Fibroblast of the aortic adventitia (primary cell): Measurements from ENCODE around the gene BMAL1. TPM values are rescaled to one million over a fixed set of nuclear protein-coding genes. Genes with fewer than 3 reads are reported as not detected.

ENCODE experiments used
- DNase-seq: peaks from one replicate; pipeline ENCODE4 v3.0.0-alpha.2; 2010; ENCODE audit warnings: low read depth
- H3K4me3 ChIP-seq: 2 replicates; pipeline ENCODE4 v1.5.1; 2011; ENCODE audit warnings: low read depth, mild to moderate bottlenecking, control low read depth, low read length, moderate library complexity
- CTCF ChIP-seq: IDR thresholded peaks from 2 replicates; pipeline ENCODE4 v1.5.1; 2011; ENCODE audit warnings: mild to moderate bottlenecking, low read length, control low read depth, inconsistent platforms; ENCODE audit not compliant: insufficient read depth
- total RNA-seq: library from RNA; depleted of rRNA; stranded (reverse); fragments of >200 nt; gene quantifications from 2 replicates; pipeline ENCODE4 v1.2.3, GENCODE V29; 2012; ENCODE audit warnings: low replicate concordance

Gene BMAL1
- total RNA-seq, 1 donor, result 5.5 TPM

DNA sequence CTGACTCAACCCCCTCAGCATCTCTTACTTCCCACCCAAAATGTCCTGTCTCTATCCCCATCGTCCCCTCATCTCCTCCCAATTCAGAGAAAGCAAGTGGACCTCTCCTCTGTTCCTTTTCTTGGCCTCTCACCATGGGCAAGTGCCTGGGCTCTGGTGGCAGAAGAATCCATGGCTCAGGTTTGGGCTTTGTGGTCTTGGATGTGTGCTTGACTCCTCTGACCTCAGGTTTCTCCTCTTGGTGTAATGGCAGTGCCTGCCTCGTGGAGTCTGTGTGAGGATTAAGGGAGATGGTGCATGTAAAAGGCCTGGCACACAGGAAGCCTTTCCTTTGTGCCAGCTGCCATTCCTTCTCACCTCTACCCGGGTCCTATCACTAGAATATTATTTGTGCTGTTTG, 3.2 kb downstream of the BMAL1 start:
- no peak for TF ChIP-seq CTCF
- DNase-seq, result no peak
- no peak overlapping the region for H3K4me3 ChIP-seq

DNA sequence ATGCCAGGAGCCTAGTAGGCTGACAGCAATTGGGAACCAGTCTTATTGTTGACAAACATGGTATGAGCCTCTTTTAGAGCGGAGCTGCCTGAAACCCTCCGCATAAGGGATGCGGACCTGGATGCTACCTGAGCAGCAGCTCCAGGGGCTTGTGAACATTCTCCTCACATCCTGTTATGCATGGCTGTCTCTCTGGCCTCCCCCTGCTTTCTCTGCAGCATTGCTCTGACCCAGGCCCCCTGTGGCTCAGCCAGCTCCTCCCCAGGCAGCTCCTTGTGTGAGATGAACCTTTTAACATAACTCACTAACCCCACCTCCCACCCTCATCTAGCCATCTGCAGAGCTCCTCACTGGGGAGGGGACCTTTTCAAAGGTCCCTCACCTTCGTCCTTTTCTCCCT, 6.0 kb downstream of the BMAL1 start:
- no peak for TF ChIP-seq CTCF
- no peak overlapping the region for H3K4me3 ChIP-seq
- DNase-seq, result no peak

GRCh38 chr11:13284776-13285588, 7.4 kb downstream of the BMAL1 start:
- no peak for TF ChIP-seq CTCF
- DNase-seq, result no peak
- no peak overlapping the region for H3K4me3 ChIP-seq

DNA sequence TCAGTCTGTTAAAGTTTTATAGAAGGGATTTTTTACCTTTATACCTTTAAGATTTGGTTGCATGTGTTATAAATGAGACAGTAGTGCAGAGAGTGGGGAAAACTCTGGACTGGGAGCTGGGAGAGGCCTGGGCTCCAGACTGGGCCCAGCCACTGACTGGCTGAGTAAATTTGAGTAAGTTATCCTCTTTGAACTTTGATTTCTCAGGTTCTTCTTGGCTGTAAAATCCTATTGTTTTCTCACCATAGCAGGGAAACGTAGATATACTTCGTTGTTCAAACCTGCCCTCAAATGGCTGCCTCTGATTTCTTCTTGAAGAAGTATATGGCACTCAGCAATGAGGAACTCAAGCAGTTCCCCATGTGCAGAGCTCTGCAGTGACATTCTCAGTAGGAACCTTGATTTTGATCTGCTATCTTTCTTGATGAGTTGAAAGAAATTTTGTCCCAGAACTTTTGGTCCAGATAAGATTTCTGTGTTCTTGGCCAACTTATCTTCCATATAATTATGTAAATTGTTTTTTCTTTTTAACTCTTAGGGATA, 8.8 kb downstream of the BMAL1 start:
- no peak overlapping the region for H3K4me3 ChIP-seq
- no peak for DNase-seq
- TF ChIP-seq CTCF, result no peak

DNA sequence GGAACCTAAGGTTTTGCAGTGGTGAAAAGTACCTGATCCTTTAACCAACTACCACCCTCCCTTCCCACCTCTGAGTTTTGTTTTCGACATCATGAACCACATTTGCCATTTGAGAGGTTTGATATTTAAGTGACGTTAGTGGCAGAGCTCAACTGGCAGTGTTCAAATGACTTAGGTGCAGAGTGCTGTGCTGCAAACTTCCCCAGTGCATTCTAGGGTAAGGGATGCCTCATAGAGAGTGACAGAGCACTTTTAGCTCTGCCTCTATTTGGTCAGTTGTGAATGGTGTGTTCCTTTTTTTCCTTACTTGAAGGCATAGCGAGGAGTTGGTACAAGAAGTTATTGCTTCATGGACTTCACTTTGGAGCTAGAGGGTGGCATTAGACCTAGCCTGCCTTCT, 9.4 kb downstream of the BMAL1 start:
- no peak for DNase-seq
- no peak for TF ChIP-seq CTCF
- H3K4me3 ChIP-seq, result no peak overlapping the region

- no peak for DNase-seq
- no peak overlapping the region for H3K4me3 ChIP-seq
- no peak for TF ChIP-seq CTCF
Observed at GRCh38 chr11:13287681-13288080, 10.1 kb downstream of the BMAL1 start.
